Astrocyte of the spinal cord (primary cell): ENCODE measurements around the gene ELMO2.

Experiments used
- DNase-seq: peaks from one replicate; pipeline ENCODE4 v3.0.0; 2011; ENCODE audit warnings: low read depth, low spot score
- H3K4me3 ChIP-seq: 2 replicates; pipeline ENCODE4 v1.5.1; 2011; ENCODE audit warnings: low read depth, mild to moderate bottlenecking, low read length, moderate library complexity
- CTCF ChIP-seq: IDR thresholded peaks from 2 replicates; pipeline ENCODE4 v1.5.1; 2012; ENCODE audit warnings: low read depth, mild to moderate bottlenecking, low read length, inconsistent platforms
- in situ Hi-C: cut with HindIII; loops from 2 replicates; pipeline ENCODE4 v1.10.0; 2017; ENCODE audit warnings: low sequenced_read_pairs

Gene ELMO2

GRCh38 chr20:46408281-46408731 is 1.9 kb upstream of the ELMO2 start:
- DNase-seq, result no peak
- no peak for TF ChIP-seq CTCF
- in situ Hi-C loops, result no loop called here
- no peak overlapping the region for H3K4me3 ChIP-seq

- no peak for TF ChIP-seq CTCF
- H3K4me3 ChIP-seq, result no peak overlapping the region
- in situ Hi-C loops, result no loop called here
- DNase-seq, result no peak
Measured at GRCh38 chr20:46407671-46407996, 1.2 kb upstream of the ELMO2 start.

GRCh38 chr20:46406986-46407670 is 713 bp upstream of the ELMO2 start:
- peak overlapping the region; percentile 75 for H3K4me3 ChIP-seq
- in situ Hi-C loops, result no loop called here

GRCh38 chr20:46402331-46402811 is 4.0 kb downstream of the ELMO2 start:
- TF ChIP-seq CTCF, result no peak
- no peak overlapping the region for H3K4me3 ChIP-seq
- in situ Hi-C loops, result no loop called here
- peak; percentile 8 for DNase-seq

More at GRCh38 chr20:46406986-46407670, 713 bp upstream of the ELMO2 start:
- DNase-seq, result peak; percentile 7
- TF ChIP-seq CTCF, result no peak

- H3K4me3 ChIP-seq, result no peak overlapping the region
- DNase-seq, result no peak
- no peak for TF ChIP-seq CTCF
- in situ Hi-C loops, result no loop called here
Measured at GRCh38 chr20:46401478-46401860, 4.9 kb downstream of the ELMO2 start.

GRCh38 chr20:46400828-46401477 is 5.5 kb downstream of the ELMO2 start:
- DNase-seq, result peak; percentile 12
- TF ChIP-seq CTCF, result no peak
- in situ Hi-C loops, result no loop called here
- H3K4me3 ChIP-seq, result no peak overlapping the region
